Glutamatergic neuron (in vitro differentiated cells): ENCODE results near the gene ST6GALNAC3. TPM values are rescaled to one million over a fixed set of nuclear protein-coding genes. Genes with fewer than 3 reads are reported as not detected.

ENCODE experiments used
- DNase-seq: peaks from one replicate; pipeline ENCODE4 v3.0.0; 2022
- H3K27ac Mint-ChIP-seq: one replicate; pipeline ENCODE4 v1.8.0; 2020; ENCODE audit warnings: mild to moderate bottlenecking, mixed read lengths, inconsistent platforms; ENCODE audit not compliant: unreplicated experiment
- H3K27me3 Mint-ChIP-seq: one replicate; pipeline ENCODE4 v1.8.0; 2020; ENCODE audit warnings: mild to moderate bottlenecking, moderate library complexity, mixed read lengths, inconsistent platforms; ENCODE audit not compliant: unreplicated experiment
- H3K36me3 Mint-ChIP-seq: one replicate; pipeline ENCODE4 v1.8.0; 2020; ENCODE audit warnings: mild to moderate bottlenecking, mixed read lengths, inconsistent platforms; ENCODE audit not compliant: unreplicated experiment
- H3K4me1 Mint-ChIP-seq: one replicate; pipeline ENCODE4 v1.8.0; 2020; ENCODE audit warnings: mild to moderate bottlenecking, low read depth, mixed read lengths, inconsistent platforms; ENCODE audit not compliant: unreplicated experiment
- H3K4me3 Mint-ChIP-seq: one replicate; pipeline ENCODE4 v1.8.0; 2020; ENCODE audit warnings: mild to moderate bottlenecking, mixed read lengths, inconsistent platforms; ENCODE audit not compliant: unreplicated experiment
- H3K9me3 Mint-ChIP-seq: one replicate; pipeline ENCODE4 v1.8.0; 2020; ENCODE audit warnings: mild to moderate bottlenecking, moderate library complexity, mixed read lengths, inconsistent platforms; ENCODE audit not compliant: unreplicated experiment
- CTCF ChIP-seq: fragments of 200-600 bp; sonication (generic); IDR thresholded peaks from one replicate; pipeline ENCODE4 v1.5.0; 2021; ENCODE audit not compliant: partially characterized antibody, unreplicated experiment
- total RNA-seq: library from RNA; stranded (reverse); fragmentation: NEBNext Ultra II Directional; extraction: Animal tissue kit (Norgen Biotek cat#: 25700); gene quantifications from one replicate; pipeline ENCODE4 v1.2.1, GENCODE V29; 2021; ENCODE audit not compliant: unreplicated experiment

Gene ST6GALNAC3
- total RNA-seq, 1 donor from 2014 or later: 6.5 TPM

GRCh38 chr1:76611770-76612445 lies 537.4 kb downstream of the ST6GALNAC3 start:
- no peak overlapping the region for H3K27ac Mint-ChIP-seq
- H3K4me1 Mint-ChIP-seq: no peaks in the 10 kb centered on the region
- no peaks in the 10 kb centered on the region for H3K36me3 Mint-ChIP-seq
- no peak overlapping the region for H3K4me3 Mint-ChIP-seq
- peaks cover 3% of the 10 kb centered on the region for H3K27me3 Mint-ChIP-seq
- TF ChIP-seq CTCF: no peak
- no peaks in the 10 kb centered on the region for H3K9me3 Mint-ChIP-seq
- no peak for DNase-seq

GRCh38 chr1:76613886-76614285 lies 539.3 kb downstream of the ST6GALNAC3 start:
- Mint-ChIP-seq H3K27ac (no peak overlapping the region), H3K36me3 (no peaks in the 10 kb centered on the region), H3K4me3 (no peak overlapping the region), H3K4me1 (no peaks in the 10 kb centered on the region), H3K9me3 (no peaks in the 10 kb centered on the region), H3K27me3 (peaks cover 3% of the 10 kb centered on the region)
- no peak for TF ChIP-seq CTCF
- DNase-seq: no peak

GRCh38 chr1:76615253-76616035 lies 540.9 kb downstream of the ST6GALNAC3 start:
- Mint-ChIP-seq H3K36me3 (no peaks in the 10 kb centered on the region), H3K4me1 (no peaks in the 10 kb centered on the region), H3K4me3 (no peak overlapping the region), H3K27ac (no peak overlapping the region), H3K27me3 (peaks cover 3% of the 10 kb centered on the region), H3K9me3 (no peaks in the 10 kb centered on the region)
- no peak for TF ChIP-seq CTCF
- no peak for DNase-seq

- H3K36me3 Mint-ChIP-seq: no peaks in the 10 kb centered on the region
- TF ChIP-seq CTCF: no peak
- H3K27me3 Mint-ChIP-seq: no peaks in the 10 kb centered on the region
- H3K9me3 Mint-ChIP-seq: no peaks in the 10 kb centered on the region
- no peak overlapping the region for H3K27ac Mint-ChIP-seq
- no peak overlapping the region for H3K4me3 Mint-ChIP-seq
- no peak for DNase-seq
- H3K4me1 Mint-ChIP-seq: peaks cover 21% of the 10 kb centered on the region
Observed at GRCh38 chr1:76620371-76620770, 545.8 kb downstream of the ST6GALNAC3 start.
